ENCODE results near the gene SIX1.

DNA sequence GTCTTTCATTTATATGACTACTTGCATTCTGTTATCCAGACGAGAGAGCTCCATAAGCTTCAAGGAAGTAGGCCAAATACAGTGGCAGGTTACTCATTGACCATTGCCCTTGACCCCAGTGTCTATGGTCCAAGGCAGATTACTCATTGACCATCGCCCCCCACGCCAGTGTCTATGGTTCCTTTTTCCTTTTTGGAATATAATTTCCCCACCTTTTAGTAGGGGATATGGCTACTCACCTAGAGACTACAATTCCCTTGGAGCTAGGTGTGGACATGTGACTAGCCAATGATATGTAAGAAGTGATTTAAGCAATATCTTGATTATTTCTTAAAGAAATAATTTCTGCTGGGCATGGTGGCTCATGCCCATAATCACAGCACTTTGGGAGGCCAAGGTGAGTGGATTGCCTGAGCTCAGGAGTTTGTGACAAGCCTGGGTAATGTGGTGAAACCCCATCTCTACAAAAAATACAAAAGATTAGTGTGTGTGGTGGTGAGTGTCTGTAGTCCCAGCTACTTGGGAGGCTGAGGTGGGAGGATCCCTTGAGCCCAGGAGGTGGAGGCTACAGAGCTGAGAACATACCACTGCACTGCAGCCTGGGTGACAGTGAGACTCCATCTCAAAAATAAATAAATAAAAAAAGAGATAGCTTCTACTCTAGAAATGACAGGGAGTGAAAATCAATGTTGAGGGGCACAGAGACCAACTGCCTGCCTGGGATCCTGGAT is 42.3 kb upstream of the SIX1 start:
- TF ChIP-seq, protein P1, sequence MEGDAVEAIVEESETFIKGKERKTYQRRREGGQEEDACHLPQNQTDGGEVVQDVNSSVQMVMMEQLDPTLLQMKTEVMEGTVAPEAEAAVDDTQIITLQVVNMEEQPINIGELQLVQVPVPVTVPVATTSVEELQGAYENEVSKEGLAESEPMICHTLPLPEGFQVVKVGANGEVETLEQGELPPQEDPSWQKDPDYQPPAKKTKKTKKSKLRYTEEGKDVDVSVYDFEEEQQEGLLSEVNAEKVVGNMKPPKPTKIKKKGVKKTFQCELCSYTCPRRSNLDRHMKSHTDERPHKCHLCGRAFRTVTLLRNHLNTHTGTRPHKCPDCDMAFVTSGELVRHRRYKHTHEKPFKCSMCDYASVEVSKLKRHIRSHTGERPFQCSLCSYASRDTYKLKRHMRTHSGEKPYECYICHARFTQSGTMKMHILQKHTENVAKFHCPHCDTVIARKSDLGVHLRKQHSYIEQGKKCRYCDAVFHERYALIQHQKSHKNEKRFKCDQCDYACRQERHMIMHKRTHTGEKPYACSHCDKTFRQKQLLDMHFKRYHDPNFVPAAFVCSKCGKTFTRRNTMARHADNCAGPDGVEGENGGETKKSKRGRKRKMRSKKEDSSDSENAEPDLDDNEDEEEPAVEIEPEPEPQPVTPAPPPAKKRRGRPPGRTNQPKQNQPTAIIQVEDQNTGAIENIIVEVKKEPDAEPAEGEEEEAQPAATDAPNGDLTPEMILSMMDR (IDR thresholded peaks at IDR 0.05) = no peak
- no peak for TF ChIP-seq POLR2A (IDR thresholded peaks at IDR 0.05)

All from vagina (tissue), 2 donors.